ENCODE results near the gene TEX12. TPM values are rescaled to one million over a fixed set of nuclear protein-coding genes. Genes with fewer than 3 reads are reported as not detected.

Gene TEX12
- total RNA-seq, 2 donors from 2014 or later = not detected

DNA sequence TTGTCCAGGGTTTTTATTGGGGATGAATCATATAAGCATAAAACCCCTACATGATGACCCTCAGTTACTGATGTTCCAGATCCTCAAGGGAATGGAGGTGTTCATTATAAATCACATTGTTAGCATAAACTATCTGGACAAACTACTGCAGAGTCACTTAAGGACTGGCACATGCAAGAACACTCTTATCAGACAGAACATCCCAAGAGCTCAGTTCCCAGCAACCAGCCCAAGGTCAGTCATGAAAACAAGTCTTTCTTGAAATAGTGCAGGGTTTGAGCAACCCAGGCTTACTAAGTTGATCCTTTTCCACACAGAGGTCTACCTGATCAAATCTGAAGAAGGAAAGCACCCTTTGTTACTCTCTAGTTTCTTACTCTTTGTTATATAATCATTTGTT, 45.5 kb downstream of the TEX12 start:
- peaks cover 5% of the 10 kb centered on the region for H3K4me1 ChIP-seq
- DNase-seq = peak in 2 of 4 donors; percentile 16 to 23

DNA sequence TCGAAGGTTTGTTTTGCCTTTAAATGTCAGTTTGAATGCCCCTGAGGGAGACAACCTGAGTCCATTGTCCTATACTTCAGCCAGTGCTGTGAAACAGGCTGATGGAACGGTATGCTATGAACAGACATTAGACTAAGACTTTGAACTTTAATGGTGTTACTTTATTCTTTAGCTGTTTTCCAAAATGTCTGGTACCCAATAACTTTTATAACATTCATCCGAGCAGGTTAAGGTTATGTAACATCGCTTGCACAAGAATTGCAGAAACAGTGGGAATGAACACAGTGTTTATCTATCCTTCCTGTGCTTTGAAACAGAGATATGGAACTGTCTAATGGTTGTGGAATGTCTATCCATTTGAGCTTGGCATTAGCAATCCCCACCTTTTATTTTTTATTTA, 46.6 kb downstream of the TEX12 start:
- intact Hi-C loops (cut with DNase I) = no loop called here
- no peak overlapping the region for H3K27ac ChIP-seq
- no peaks in the 10 kb centered on the region for H3K36me3 ChIP-seq (replicated peaks in 1 of 2; ENCODE audit: insufficient read depth in 1 of 2, low read depth in 2 of 2)
- WGBS, 2 donors = 75 to 76% methylated on average over 4 of the region's 4 CpGs
- no peaks in the 10 kb centered on the region for H3K9me3 ChIP-seq
- no peak overlapping the region for H3K4me3 ChIP-seq
- H3K27me3 ChIP-seq = no peaks in the 10 kb centered on the region
- DNase-seq (no peak), ATAC-seq (no peak)
- TF ChIP-seq POLR2A (IDR thresholded peaks at IDR 0.05) = no peak
- TF ChIP-seq, protein P1, sequence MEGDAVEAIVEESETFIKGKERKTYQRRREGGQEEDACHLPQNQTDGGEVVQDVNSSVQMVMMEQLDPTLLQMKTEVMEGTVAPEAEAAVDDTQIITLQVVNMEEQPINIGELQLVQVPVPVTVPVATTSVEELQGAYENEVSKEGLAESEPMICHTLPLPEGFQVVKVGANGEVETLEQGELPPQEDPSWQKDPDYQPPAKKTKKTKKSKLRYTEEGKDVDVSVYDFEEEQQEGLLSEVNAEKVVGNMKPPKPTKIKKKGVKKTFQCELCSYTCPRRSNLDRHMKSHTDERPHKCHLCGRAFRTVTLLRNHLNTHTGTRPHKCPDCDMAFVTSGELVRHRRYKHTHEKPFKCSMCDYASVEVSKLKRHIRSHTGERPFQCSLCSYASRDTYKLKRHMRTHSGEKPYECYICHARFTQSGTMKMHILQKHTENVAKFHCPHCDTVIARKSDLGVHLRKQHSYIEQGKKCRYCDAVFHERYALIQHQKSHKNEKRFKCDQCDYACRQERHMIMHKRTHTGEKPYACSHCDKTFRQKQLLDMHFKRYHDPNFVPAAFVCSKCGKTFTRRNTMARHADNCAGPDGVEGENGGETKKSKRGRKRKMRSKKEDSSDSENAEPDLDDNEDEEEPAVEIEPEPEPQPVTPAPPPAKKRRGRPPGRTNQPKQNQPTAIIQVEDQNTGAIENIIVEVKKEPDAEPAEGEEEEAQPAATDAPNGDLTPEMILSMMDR (IDR thresholded peaks at IDR 0.05) = no peak
- H3K4me1 ChIP-seq = peaks cover 5% of the 10 kb centered on the region

More for the DNA sequence above, 45.5 kb downstream of the TEX12 start:
- intact Hi-C loops (cut with DNase I) = no loop called here
- no peaks in the 10 kb centered on the region for H3K36me3 ChIP-seq (replicated peaks in 1 of 2; ENCODE audit: insufficient read depth in 1 of 2, low read depth in 2 of 2)
- no peak for TF ChIP-seq POLR2A (IDR thresholded peaks at IDR 0.05)
- TF ChIP-seq, protein P1 (IDR thresholded peaks at IDR 0.05) = no peak
- no peak overlapping the region for H3K4me3 ChIP-seq
- peak; percentile 52 for ATAC-seq
- H3K9me3 ChIP-seq = no peaks in the 10 kb centered on the region
- no peaks in the 10 kb centered on the region for H3K27me3 ChIP-seq
- no peak overlapping the region for H3K27ac ChIP-seq

DNA sequence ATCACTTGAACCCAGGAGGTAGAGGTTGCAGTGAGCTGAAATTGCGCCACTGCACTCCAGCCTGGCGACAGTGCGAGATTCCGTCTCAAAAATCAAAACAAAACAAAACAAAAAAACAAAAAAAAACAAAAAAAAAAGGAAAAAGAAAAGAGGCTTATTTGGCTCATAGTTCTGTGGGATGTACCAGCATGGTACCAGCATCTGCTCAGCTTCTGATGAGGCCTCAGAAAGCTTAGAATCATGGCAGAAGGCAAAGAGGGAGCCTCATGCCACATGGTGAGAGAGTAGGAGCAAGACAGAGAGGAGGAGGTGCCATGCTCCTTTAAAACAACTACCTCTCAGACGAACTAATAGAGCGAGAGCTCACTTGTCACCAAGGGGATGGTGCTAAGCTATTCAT, 48.4 kb downstream of the TEX12 start:
- H3K36me3 ChIP-seq (replicated peaks in 1 of 2; ENCODE audit: insufficient read depth in 1 of 2, low read depth in 2 of 2) = no peaks in the 10 kb centered on the region
- TF ChIP-seq, protein P1 (IDR thresholded peaks at IDR 0.05) = no peak
- no peak for TF ChIP-seq POLR2A (IDR thresholded peaks at IDR 0.05)
- H3K4me3 ChIP-seq = no peak overlapping the region
- H3K9me3 ChIP-seq = no peaks in the 10 kb centered on the region
- 83 to 86% methylated on average over 6 of the region's 6 CpGs for WGBS, 2 donors
- ATAC-seq (no peak), DNase-seq (no peak)
- intact Hi-C loops (cut with DNase I) = loop anchor here (5.0 kb wide), 1 partner anchor 67 kb away; no protein-coding TSS in a partner anchor
- H3K4me1 ChIP-seq = peaks cover 5% of the 10 kb centered on the region
- no peaks in the 10 kb centered on the region for H3K27me3 ChIP-seq
- no peak overlapping the region for H3K27ac ChIP-seq

DNA sequence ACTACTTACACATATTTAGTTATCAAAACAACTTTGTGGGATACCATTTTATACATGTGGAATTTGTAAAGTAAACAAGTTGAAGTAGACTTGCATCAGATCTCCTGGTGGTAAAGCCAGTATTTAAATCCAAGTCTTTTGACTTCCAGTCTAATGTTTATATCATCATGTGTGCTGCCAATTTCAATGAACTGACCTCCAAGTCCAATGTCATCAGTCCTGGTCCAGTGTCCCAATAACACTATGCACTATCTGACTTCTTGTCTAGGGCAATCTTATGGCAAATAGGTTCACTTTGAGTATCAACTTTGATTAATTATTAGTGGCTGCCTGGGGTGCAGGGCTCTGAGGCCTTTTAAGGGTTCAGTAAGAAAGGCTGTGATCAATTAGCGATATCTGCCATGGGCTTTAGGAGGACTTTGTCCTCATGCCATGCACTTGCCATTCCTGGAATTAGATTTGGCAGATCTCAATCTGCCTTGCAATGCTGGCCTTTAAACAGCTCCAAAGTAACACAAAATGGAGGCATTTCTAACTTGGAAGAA, 49.5 kb downstream of the TEX12 start:
- TF ChIP-seq, protein P1 (IDR thresholded peaks at IDR 0.05) = no peak
- TF ChIP-seq POLR2A (IDR thresholded peaks at IDR 0.05) = no peak
- H3K27ac ChIP-seq = no peak overlapping the region
- 71 to 90% methylated on average over 1 of the region's 1 CpG for WGBS, 2 donors
- intact Hi-C loops (cut with DNase I) = loop anchor here (5.0 kb wide), 1 partner anchor 66 kb away; no protein-coding TSS in a partner anchor
- no peak overlapping the region for H3K4me3 ChIP-seq
- peaks cover 5% of the 10 kb centered on the region for H3K4me1 ChIP-seq
- H3K27me3 ChIP-seq = no peaks in the 10 kb centered on the region
- no peaks in the 10 kb centered on the region for H3K9me3 ChIP-seq
- DNase-seq (no peak), ATAC-seq (no peak)
- H3K36me3 ChIP-seq (replicated peaks in 1 of 2; ENCODE audit: insufficient read depth in 1 of 2, low read depth in 2 of 2) = no peaks in the 10 kb centered on the region

Data from body of pancreas (tissue), 4 donors.